Vagina (tissue), 2 donors: ENCODE results near the gene TNS3. TPM values are rescaled to one million over a fixed set of nuclear protein-coding genes. Genes with fewer than 3 reads are reported as not detected.
A peak's percentile ranks its signal among the peaks of the same experiment; 100 is the strongest.

Source experiments
- DNase-seq, 2 donors: peaks; one replicate each; pipeline ENCODE4 v3.0.0-alpha.2; 2017; ENCODE audit errors: extremely low spot score in 2 of 2
- H3K27ac ChIP-seq: fragments of 200-600 bp; sonication (generic); one replicate; pipeline ENCODE4 v1.5.1; 2019
- H3K27me3 ChIP-seq: fragments of 200-600 bp; sonication (generic); one replicate; pipeline ENCODE4 v1.5.1; 2019
- H3K36me3 ChIP-seq, 2 donors: fragments of 200-600 bp; sonication (generic); one replicate each; pipeline ENCODE4 v1.5.1; 2017 to 2019
- H3K4me1 ChIP-seq: fragments of 200-600 bp; sonication (generic); one replicate; pipeline ENCODE4 v1.5.1; 2019
- H3K4me3 ChIP-seq, 2 donors: fragments of 200-600 bp; sonication (generic); 1 replicate in 1 of 2; 2 replicates in 1 of 2; pipeline ENCODE4 v1.5.1; 2016 to 2019
- H3K9me3 ChIP-seq: fragments of 200-600 bp; sonication (generic); one replicate; pipeline ENCODE4 v1.5.1; 2019
- POLR2A ChIP-seq, 2 donors: fragments of 450-650 bp; IDR thresholded peaks; one replicate each; pipeline ENCODE4 v1.6.1; 2017; ENCODE audit warnings: antibody characterized with exemption in 2 of 2, mild to moderate bottlenecking in 2 of 2, moderate library complexity in 2 of 2
- POLR2AphosphoS5 ChIP-seq, 2 donors: sonication (generic); formaldehyde crosslinking; IDR thresholded peaks; one replicate each; pipeline ENCODE4 v1.9.0; 2017; ENCODE audit warnings: antibody characterized with exemption in 2 of 2, mild to moderate bottlenecking in 2 of 2, low read depth in 1 of 2; ENCODE audit not compliant: insufficient read depth in 1 of 2
- intact Hi-C: fragments of 100-400 bp; cut with DNase I; formaldehyde crosslinking; loops from one replicate; pipeline ENCODE4 v1.15.1; 2023
- total RNA-seq: library from RNA; depleted of rRNA; stranded (reverse); fragments of >200 nt; gene quantifications from one replicate; pipeline ENCODE4 v1.2.3, GENCODE V29; 2016
- TF ChIP-seq, protein P1 (sequence below), 3 experiments: fragments of 450-650 bp in 2 of 3; fragments of 200-600 bp in 1 of 3; sonication (generic) in 1 of 3; IDR thresholded peaks; one replicate each; pipeline ENCODE4 v1.5.1; 2017 to 2019; ENCODE audit warnings: antibody characterized with exemption in 3 of 3, mild to moderate bottlenecking in 2 of 3, moderate library complexity in 2 of 3

The TNS3 gene
- total RNA-seq, 1 donor from 2014 or later = 36.8 TPM

GRCh38 chr7:47291461-47292081, 290.3 kb downstream of the TNS3 start:
- Histone ChIP-seq H3K27me3 (no peaks in the 10 kb centered on the region), H3K4me3 (no peak overlapping the region), H3K9me3 (no peaks in the 10 kb centered on the region), H3K36me3 (no peaks in the 10 kb centered on the region), H3K4me1 (peaks cover 52% of the 10 kb centered on the region), H3K27ac (peak overlapping the region; percentile 22)
- peak in 1 of 2 donors; percentile 90 for DNase-seq
- TF ChIP-seq POLR2A (IDR thresholded peaks at IDR 0.05) (no peak), POLR2AphosphoS5 (IDR thresholded peaks at IDR 0.05; ENCODE audit: insufficient read depth in 1 of 2, low read depth in 1 of 2) (peak in 1 of 2 donors; percentile 54)
- intact Hi-C loops = no loop called here

GRCh38 chr7:47290867-47291266, 291.0 kb downstream of the TNS3 start:
- no peaks in the 10 kb centered on the region for H3K36me3 ChIP-seq
- no peak overlapping the region for H3K4me3 ChIP-seq
- no peaks in the 10 kb centered on the region for H3K27me3 ChIP-seq
- TF ChIP-seq POLR2AphosphoS5 (IDR thresholded peaks at IDR 0.05; ENCODE audit: insufficient read depth in 1 of 2, low read depth in 1 of 2) (no peak), POLR2A (IDR thresholded peaks at IDR 0.05) (no peak)
- TF ChIP-seq, protein P1, sequence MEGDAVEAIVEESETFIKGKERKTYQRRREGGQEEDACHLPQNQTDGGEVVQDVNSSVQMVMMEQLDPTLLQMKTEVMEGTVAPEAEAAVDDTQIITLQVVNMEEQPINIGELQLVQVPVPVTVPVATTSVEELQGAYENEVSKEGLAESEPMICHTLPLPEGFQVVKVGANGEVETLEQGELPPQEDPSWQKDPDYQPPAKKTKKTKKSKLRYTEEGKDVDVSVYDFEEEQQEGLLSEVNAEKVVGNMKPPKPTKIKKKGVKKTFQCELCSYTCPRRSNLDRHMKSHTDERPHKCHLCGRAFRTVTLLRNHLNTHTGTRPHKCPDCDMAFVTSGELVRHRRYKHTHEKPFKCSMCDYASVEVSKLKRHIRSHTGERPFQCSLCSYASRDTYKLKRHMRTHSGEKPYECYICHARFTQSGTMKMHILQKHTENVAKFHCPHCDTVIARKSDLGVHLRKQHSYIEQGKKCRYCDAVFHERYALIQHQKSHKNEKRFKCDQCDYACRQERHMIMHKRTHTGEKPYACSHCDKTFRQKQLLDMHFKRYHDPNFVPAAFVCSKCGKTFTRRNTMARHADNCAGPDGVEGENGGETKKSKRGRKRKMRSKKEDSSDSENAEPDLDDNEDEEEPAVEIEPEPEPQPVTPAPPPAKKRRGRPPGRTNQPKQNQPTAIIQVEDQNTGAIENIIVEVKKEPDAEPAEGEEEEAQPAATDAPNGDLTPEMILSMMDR (IDR thresholded peaks at IDR 0.05) = no peak
- intact Hi-C loops = no loop called here
- peaks cover 53% of the 10 kb centered on the region for H3K4me1 ChIP-seq
- H3K27ac ChIP-seq = peak overlapping the region; percentile 22
- H3K9me3 ChIP-seq = no peaks in the 10 kb centered on the region
- no peak for DNase-seq

DNA sequence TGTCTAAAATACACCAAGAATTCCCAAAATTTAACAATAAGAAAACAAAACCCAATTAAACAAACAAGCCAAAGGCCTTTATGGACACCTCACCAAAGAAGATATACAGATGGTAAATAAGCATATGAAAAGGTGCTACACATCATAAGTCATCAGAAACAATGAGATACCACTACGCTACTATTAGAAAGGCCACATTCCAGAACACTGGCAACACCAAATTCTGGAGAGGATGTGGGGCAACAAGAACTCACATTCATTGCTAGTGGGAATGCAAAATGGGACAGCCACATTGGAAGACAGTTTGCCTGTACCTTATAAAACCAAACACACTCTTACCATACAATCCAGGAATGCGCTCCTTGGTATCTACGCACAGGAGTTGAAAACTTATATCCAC, 291.4 kb downstream of the TNS3 start:
- H3K4me1 ChIP-seq = peaks cover 49% of the 10 kb centered on the region
- no peak overlapping the region for H3K4me3 ChIP-seq
- H3K27ac ChIP-seq = peak overlapping the region; percentile 22
- H3K27me3 ChIP-seq = no peaks in the 10 kb centered on the region
- H3K9me3 ChIP-seq = no peaks in the 10 kb centered on the region
- DNase-seq = no peak
- intact Hi-C loops = no loop called here
- no peak for TF ChIP-seq POLR2A (IDR thresholded peaks at IDR 0.05)
- TF ChIP-seq POLR2AphosphoS5 (IDR thresholded peaks at IDR 0.05; ENCODE audit: insufficient read depth in 1 of 2, low read depth in 1 of 2) = no peak
- TF ChIP-seq, protein P1 (IDR thresholded peaks at IDR 0.05) = no peak
- no peaks in the 10 kb centered on the region for H3K36me3 ChIP-seq

GRCh38 chr7:47288060-47288459, 293.9 kb downstream of the TNS3 start:
- H3K27me3 ChIP-seq = no peaks in the 10 kb centered on the region
- H3K4me3 ChIP-seq = no peak overlapping the region
- peaks cover 28% of the 10 kb centered on the region for H3K4me1 ChIP-seq
- H3K36me3 ChIP-seq = peaks cover 0 to 7% of the 10 kb centered on the region in 2 donors
- H3K9me3 ChIP-seq = no peaks in the 10 kb centered on the region
- intact Hi-C loops = no loop called here
- H3K27ac ChIP-seq = no peak overlapping the region
- no peak for TF ChIP-seq POLR2AphosphoS5 (IDR thresholded peaks at IDR 0.05; ENCODE audit: insufficient read depth in 1 of 2, low read depth in 1 of 2)
- TF ChIP-seq, protein P1 (IDR thresholded peaks at IDR 0.05) = no peak
- DNase-seq = no peak

- Histone ChIP-seq H3K9me3 (no peaks in the 10 kb centered on the region), H3K27me3 (no peaks in the 10 kb centered on the region), H3K4me1 (peaks cover 9% of the 10 kb centered on the region), H3K36me3 (peaks cover 0 to 17% of the 10 kb centered on the region in 2 donors), H3K4me3 (no peak overlapping the region), H3K27ac (peak overlapping the region; percentile 69)
- no peak for DNase-seq
- intact Hi-C loops = no loop called here
- TF ChIP-seq, protein P1 (IDR thresholded peaks at IDR 0.05) = peak in 1 of 3 experiments; percentile 34
- peak; percentile 9 to 34 for TF ChIP-seq POLR2AphosphoS5 (IDR thresholded peaks at IDR 0.05; ENCODE audit: insufficient read depth in 1 of 2, low read depth in 1 of 2)
- TF ChIP-seq POLR2A (IDR thresholded peaks at IDR 0.05) = no peak
Observed at GRCh38 chr7:47285860-47286491, 295.9 kb downstream of the TNS3 start.
